ENCODE measurements around the gene CADM4. TPM values are rescaled to one million over a fixed set of nuclear protein-coding genes. Genes with fewer than 3 reads are reported as not detected.

Gene CADM4
- total and polyA plus RNA-seq, 8 donors, result 5.9 to 11.3 (median 8.7) TPM

- no peak for ATAC-seq
- no peaks in the 10 kb centered on the region for H3K27me3 ChIP-seq
- intact Hi-C loops (cut with DNase I), result no loop called here
- no peak for DNase-seq
- no peak overlapping the region for H3K4me3 ChIP-seq
- H3K36me3 ChIP-seq, result no peaks in the 10 kb centered on the region
- no peak overlapping the region for H3K27ac ChIP-seq
- TF ChIP-seq CTCF (IDR thresholded peaks at IDR 0.05), result no peak
- 53 to 59% methylated on average over 6 of the region's 6 CpGs for WGBS, 2 donors
- no peak for FAIRE-seq
- no peaks in the 10 kb centered on the region for H3K9me3 ChIP-seq
- peaks cover 0 to 2% (median 0%) of the 10 kb centered on the region in 3 donors for H3K4me1 ChIP-seq
Measured at GRCh38 chr19:43672061-43672679, 32.5 kb upstream of the CADM4 start.

GRCh38 chr19:43668406-43669109 lies 28.9 kb upstream of the CADM4 start:
- Histone ChIP-seq H3K4me3 (peak overlapping the region; percentile 9 to 64 (median 40)), H3K27ac (peak overlapping the region; percentile 59 to 87 (median 72)), H3K36me3 (no peaks in the 10 kb centered on the region), H3K9me3 (no peaks in the 10 kb centered on the region), H3K27me3 (no peaks in the 10 kb centered on the region), H3K4me1 (no peaks in the 10 kb centered on the region)
- FAIRE-seq, result peak; percentile 97
- peak; percentile 84 to 89 (median 88) for ATAC-seq
- no peak for TF ChIP-seq CTCF (IDR thresholded peaks at IDR 0.05)
- WGBS, 2 donors, result 1% methylated on average over 44 of the region's 44 CpGs
- intact Hi-C loops (cut with DNase I), result no loop called here
- peak; percentile 95 to 100 (median 99) for DNase-seq

- Histone ChIP-seq H3K36me3 (no peaks in the 10 kb centered on the region), H3K4me1 (no peaks in the 10 kb centered on the region), H3K27ac (peak overlapping the region in 2 of 4 donors; percentile 17 to 39), H3K27me3 (no peaks in the 10 kb centered on the region), H3K4me3 (peak overlapping the region in 3 of 4 donors; percentile 20 to 41 (median 24)), H3K9me3 (no peaks in the 10 kb centered on the region)
- ATAC-seq, result no peak
- no peak for TF ChIP-seq CTCF (IDR thresholded peaks at IDR 0.05)
- DNase-seq, result peak in 1 of 6 donors; percentile 95
- intact Hi-C loops (cut with DNase I), result no loop called here
- WGBS, 2 donors, result 6 to 11% methylated on average over 29 of the region's 29 CpGs
- FAIRE-seq, result no peak
Measured at GRCh38 chr19:43667876-43668405, 28.3 kb upstream of the CADM4 start.

GRCh38 chr19:43667126-43667875 lies 27.7 kb upstream of the CADM4 start:
- WGBS, 2 donors, result 54 to 58% methylated on average over 25 to 26 of the region's 26 CpGs
- no peaks in the 10 kb centered on the region for H3K4me1 ChIP-seq
- ATAC-seq (no peak), FAIRE-seq (no peak), DNase-seq (peak in 5 of 6 donors; percentile 32 to 74 (median 56))
- peak overlapping the region in 2 of 4 donors; percentile 24 to 41 for H3K4me3 ChIP-seq
- no peak for TF ChIP-seq CTCF (IDR thresholded peaks at IDR 0.05)
- intact Hi-C loops (cut with DNase I), result no loop called here
- H3K9me3 ChIP-seq, result no peaks in the 10 kb centered on the region
- no peaks in the 10 kb centered on the region for H3K36me3 ChIP-seq
- H3K27ac ChIP-seq, result no peak overlapping the region
- no peaks in the 10 kb centered on the region for H3K27me3 ChIP-seq
